Common myeloid progenitor, CD34-positive (primary cell): Measurements from ENCODE around the gene TSPAN33.

Experiments
- CTCF ChIA-PET: fragments of 350-600 bp; sonication (Branson Sonifier 250); formaldehyde crosslinking; loops from one replicate; lab custom pipeline; 2021; ENCODE audit warnings: antibody characterized with exemption; lab: Charles Lee
- POLR2A ChIA-PET: fragments of 350-600 bp; sonication (Branson Sonifier 250); formaldehyde crosslinking; loops from one replicate; lab custom pipeline; 2021; ENCODE audit warnings: antibody characterized with exemption; lab: Charles Lee
- DNase-seq, 3 donors: peaks; one replicate each; pipeline versions ENCODE4 v3.0.0 to v3.0.0-alpha.2; 2013
- H3K27ac ChIP-seq, 2 experiments: 1 replicate in 1 of 2; 2 replicates in 1 of 2; pipeline ENCODE4 v1.7.0; 2013; ENCODE audit warnings: inconsistent platforms in 2 of 2, low read length in 2 of 2, mild to moderate bottlenecking in 2 of 2, low read depth in 1 of 2, moderate library complexity in 1 of 2; ENCODE audit not compliant: severe bottlenecking in 2 of 2, insufficient read depth in 1 of 2, poor library complexity in 1 of 2
- H3K27me3 ChIP-seq, 5 experiments: replicated peaks in 2 of 5; 1 replicate in 3 of 5; 2 replicates in 2 of 5; pipeline versions ENCODE4 v1.6.1 to v1.7.0; 2013; ENCODE audit warnings: low read length in 4 of 5, mild to moderate bottlenecking in 2 of 5, moderate library complexity in 2 of 5, inconsistent platforms in 1 of 5; ENCODE audit not compliant: insufficient read depth in 5 of 5, control insufficient read depth in 4 of 5
- H3K36me3 ChIP-seq, 4 experiments: 1 replicate in 2 of 4; 2 replicates in 2 of 4; pipeline versions ENCODE4 v1.6.1 to v1.7.0; 2013; ENCODE audit warnings: low read length in 3 of 4, control low read depth in 1 of 4, mild to moderate bottlenecking in 1 of 4; ENCODE audit not compliant: control insufficient read depth in 4 of 4, insufficient read depth in 4 of 4
- H3K4me1 ChIP-seq, 4 experiments: 1 replicate in 3 of 4; 2 replicates in 1 of 4; pipeline versions ENCODE4 v1.6.1 to v1.7.1; 2013; ENCODE audit warnings: low read length in 3 of 4, mild to moderate bottlenecking in 3 of 4, control low read depth in 1 of 4, inconsistent platforms in 1 of 4, moderate library complexity in 1 of 4; ENCODE audit not compliant: control insufficient read depth in 4 of 4, insufficient read depth in 4 of 4; ENCODE audit errors: control extremely low read depth in 1 of 4
- H3K4me3 ChIP-seq, 7 experiments: 1 replicate in 4 of 7; 2 replicates in 3 of 7; pipeline versions ENCODE4 v1.5.1 to v1.7.0; 2013; ENCODE audit warnings: mild to moderate bottlenecking in 7 of 7, low read length in 6 of 7, moderate library complexity in 6 of 7, inconsistent platforms in 2 of 7, low read depth in 2 of 7, control low read depth in 1 of 7; ENCODE audit not compliant: insufficient read depth in 4 of 7, control insufficient read depth in 1 of 7; ENCODE audit errors: extremely low read depth in 1 of 7
- H3K9me3 ChIP-seq, 5 experiments: 1 replicate in 4 of 5; 2 replicates in 1 of 5; pipeline versions ENCODE4 v1.6.1 to v1.7.1; 2013; ENCODE audit warnings: low read length in 4 of 5, mild to moderate bottlenecking in 2 of 5, inconsistent platforms in 1 of 5, low read depth in 1 of 5, moderate library complexity in 1 of 5; ENCODE audit not compliant: control insufficient read depth in 4 of 5, insufficient read depth in 2 of 5; ENCODE audit errors: control extremely low read depth in 1 of 5
- WGBS: methylation state at CpG from one replicate; pipeline ENCODE4 v1.1.5; 2013; ENCODE audit not compliant: insufficient coverage; 5-methylcytosine and 5-hydroxymethylcytosine counted together

The TSPAN33 gene

DNA sequence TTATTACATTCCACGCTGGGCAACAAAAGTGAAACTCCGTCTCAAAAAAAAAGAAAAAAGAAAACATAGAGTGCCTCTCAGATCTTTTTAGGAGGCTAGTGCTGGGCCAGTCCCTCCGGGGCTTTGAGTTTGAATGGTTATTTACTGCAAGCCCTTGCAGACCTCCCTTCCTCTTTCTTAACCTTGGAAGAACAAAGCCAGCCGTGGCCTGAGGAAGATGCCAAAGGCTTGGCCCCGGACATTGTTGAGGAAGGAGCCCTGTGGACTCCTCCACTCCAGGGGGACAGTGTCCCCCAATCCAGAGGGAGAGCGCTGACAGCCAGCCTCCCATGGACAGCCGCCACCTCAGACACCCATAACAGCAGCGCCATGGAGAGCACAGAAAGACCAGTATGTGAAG, 5.0 kb downstream of the TSPAN33 start:
- ChIA-PET CTCF (interaction anchor here (1.2 to 2.9 kb wide), 6 partner anchors 15 to 60 kb away, joined by 5 to 23 read pairs (median 5); no protein-coding TSS in a partner anchor), POLR2A (interaction anchor here (1.5 kb wide), 1 partner anchor 28 kb away, joined by 4 read pairs; no protein-coding TSS in a partner anchor)
- DNase-seq: peak in 2 of 3 donors; percentile 67 to 68
- H3K4me3 ChIP-seq: peak overlapping the region in 2 of 7 experiments; percentile 8 to 33
- WGBS: 47% methylated on average over 4 of the region's 8 CpGs
- H3K9me3 ChIP-seq: no peaks in the 10 kb centered on the region
- peaks cover 0 to 5% (median 0%) of the 10 kb centered on the region in 4 experiments for H3K36me3 ChIP-seq
- peaks cover 0 to 66% (median 52%) of the 10 kb centered on the region in 4 experiments for H3K4me1 ChIP-seq
- H3K27me3 ChIP-seq: no peaks in the 10 kb centered on the region
- H3K27ac ChIP-seq: peak overlapping the region in 1 of 2 experiments; percentile 15

DNA sequence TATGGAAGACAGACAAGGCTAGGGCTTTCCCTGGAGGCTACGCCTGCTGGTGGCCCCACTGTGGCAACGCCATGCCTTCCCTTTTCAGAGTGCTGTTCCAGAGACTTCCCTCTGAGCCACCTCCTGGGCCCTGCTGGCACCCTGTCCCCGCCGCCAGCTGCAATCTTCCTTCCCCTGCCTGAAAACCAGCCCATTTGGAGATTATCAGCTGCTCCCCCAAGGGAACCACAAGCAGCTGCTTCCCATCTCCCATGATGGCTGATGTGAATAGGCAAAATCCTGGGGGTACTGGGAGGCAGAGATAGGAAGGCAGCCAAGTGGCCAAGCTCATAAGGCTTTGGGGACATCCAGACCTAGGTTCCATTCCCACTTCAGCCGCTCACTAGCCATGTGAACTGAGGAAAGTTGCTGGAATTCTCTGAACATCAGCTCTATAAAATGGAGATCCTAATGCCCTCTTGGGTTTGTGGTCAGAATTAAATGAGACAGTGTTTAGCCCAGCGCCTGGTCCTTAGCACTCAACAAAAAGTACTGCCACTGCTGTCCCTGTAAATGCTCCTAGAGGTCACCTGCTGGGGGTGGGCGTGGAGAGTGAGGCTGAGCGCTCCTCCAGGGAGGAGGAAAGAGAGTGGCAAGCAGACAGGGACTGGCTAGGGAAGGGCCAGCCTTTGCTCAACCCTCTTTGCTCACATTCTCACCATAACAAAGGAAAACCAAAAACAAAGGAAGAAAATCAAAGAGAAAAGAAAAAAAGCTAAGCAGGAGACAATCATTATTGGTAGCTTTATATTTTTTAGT, 5.9 kb downstream of the TSPAN33 start:
- ChIA-PET CTCF (interaction anchor here (0.7 to 2.9 kb wide), 9 partner anchors 14 to 68 kb away, joined by 3 to 23 read pairs (median 5); no protein-coding TSS in a partner anchor), POLR2A (interaction anchor here (1.5 kb wide), 1 partner anchor 28 kb away, joined by 4 read pairs; no protein-coding TSS in a partner anchor)
- no peaks in the 10 kb centered on the region for H3K9me3 ChIP-seq

DNA sequence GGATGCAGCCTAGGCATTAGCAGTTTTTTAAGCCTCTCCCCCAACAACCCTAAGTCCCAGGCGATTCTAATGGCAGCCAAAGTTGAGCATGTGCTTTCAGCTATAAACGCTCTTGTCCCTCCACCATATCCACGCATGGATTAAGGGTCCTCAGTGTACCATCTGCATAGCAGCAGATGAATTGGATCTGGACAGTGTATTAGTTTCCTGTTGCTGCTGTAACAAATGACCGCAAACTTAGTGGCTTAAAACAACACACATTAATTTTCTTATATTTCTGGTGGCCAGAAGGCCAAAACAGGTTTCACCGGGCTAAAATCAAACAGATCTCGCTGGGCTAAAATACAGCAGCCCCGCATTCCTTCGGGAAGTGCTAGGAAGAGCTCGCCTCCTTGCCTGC, 13.1 kb downstream of the TSPAN33 start:
- Histone ChIP-seq H3K4me3 (no peak overlapping the region), H3K36me3 (peaks cover 0 to 6% (median 3%) of the 10 kb centered on the region in 4 experiments), H3K27ac (no peak overlapping the region), H3K9me3 (no peaks in the 10 kb centered on the region), H3K27me3 (no peaks in the 10 kb centered on the region), H3K4me1 (peaks cover 0 to 3% (median 0%) of the 10 kb centered on the region in 4 experiments)
- CTCF ChIA-PET: interaction anchor here (0.8 to 14.5 kb wide), 3 partner anchors 9 to 51 kb away, joined by 3 to 170 read pairs (median 4); no protein-coding TSS in a partner anchor
- DNase-seq: no peak
- 100% methylated on average over 9 of the region's 9 CpGs for WGBS
- POLR2A ChIA-PET: no interaction called here

More for the DNA sequence above, 5.9 kb downstream of the TSPAN33 start:
- H3K36me3 ChIP-seq: peaks cover 0 to 5% (median 0%) of the 10 kb centered on the region in 4 experiments
- H3K27me3 ChIP-seq: no peaks in the 10 kb centered on the region
- peaks cover 0 to 61% (median 48%) of the 10 kb centered on the region in 4 experiments for H3K4me1 ChIP-seq
- peak overlapping the region in 1 of 2 experiments; percentile 46 for H3K27ac ChIP-seq
- 3% methylated on average over 5 of the region's 8 CpGs for WGBS
- DNase-seq: peak; percentile 90 to 97 (median 96)
- peak overlapping the region in 1 of 7 experiments; percentile 33 for H3K4me3 ChIP-seq

DNA sequence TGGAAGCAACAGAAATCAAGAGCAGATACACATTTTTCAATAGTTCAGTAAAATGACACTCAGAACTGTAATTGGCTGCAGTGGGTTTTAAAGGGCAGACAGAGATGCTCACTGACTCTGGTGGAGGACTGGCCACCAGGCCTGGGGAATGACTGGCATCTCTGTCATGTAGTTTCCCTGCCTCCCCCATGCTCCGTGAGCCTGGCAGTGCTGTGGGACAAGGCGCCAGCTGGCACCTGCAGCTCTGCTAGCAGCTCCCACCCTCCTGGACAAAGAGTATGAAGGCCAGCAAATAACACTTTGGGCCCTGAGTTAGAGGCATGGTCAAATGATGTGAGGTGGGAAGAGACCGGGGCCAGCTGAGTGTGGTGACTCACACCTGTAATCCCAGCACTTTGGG, 15.0 kb downstream of the TSPAN33 start:
- CTCF ChIA-PET: interaction anchor here (0.7 to 14.5 kb wide), 7 partner anchors 10 to 138 kb away, joined by 3 to 170 read pairs (median 4); no protein-coding TSS in a partner anchor
- 100% methylated on average over 1 of the region's 3 CpGs for WGBS
- H3K9me3 ChIP-seq: no peaks in the 10 kb centered on the region
- H3K4me1 ChIP-seq: peaks cover 0 to 3% (median 0%) of the 10 kb centered on the region in 4 experiments
- H3K27ac ChIP-seq: no peak overlapping the region
- POLR2A ChIA-PET: no interaction called here
- DNase-seq: no peak
- H3K4me3 ChIP-seq: no peak overlapping the region
- no peaks in the 10 kb centered on the region for H3K27me3 ChIP-seq
- peaks cover 0 to 10% (median 7%) of the 10 kb centered on the region in 4 experiments for H3K36me3 ChIP-seq

DNA sequence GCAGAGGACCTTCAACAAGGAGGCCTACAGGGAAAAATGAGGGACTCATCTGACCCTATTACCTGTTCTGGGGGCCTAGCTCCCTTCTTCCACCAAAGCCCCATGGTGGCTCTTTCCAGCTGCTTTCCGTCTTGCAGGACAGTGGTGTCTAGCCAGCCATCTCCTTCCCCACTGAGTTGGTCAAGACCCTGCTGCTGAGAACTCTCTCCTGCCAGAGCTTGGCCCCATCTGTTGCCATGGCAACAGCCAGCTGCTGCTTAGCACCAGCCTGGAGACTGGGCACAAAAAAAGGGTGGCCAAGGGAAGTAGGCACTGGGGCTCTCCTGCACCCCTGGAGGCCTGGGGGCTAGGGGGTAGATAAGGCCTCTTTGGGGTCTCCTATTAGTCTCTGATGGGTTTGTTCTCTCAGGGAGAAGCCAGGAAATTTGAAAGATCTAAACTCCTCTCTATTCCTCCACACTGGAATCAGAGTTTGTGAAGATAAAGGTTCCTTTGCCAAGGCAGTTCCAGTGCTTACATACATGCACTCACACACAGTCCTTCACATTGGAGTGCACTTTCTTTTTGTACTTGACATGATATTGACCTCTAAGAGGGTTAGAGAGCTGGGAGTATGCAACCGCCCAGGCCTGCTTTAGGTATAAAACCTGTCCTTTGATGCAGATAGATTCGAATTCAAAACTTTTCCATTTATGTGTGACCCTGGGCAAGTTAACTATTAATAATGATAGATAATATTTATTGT, 15.8 kb downstream of the TSPAN33 start:
- Histone ChIP-seq H3K27ac (no peak overlapping the region), H3K4me1 (peaks cover 0 to 3% (median 0%) of the 10 kb centered on the region in 4 experiments), H3K27me3 (no peaks in the 10 kb centered on the region), H3K4me3 (no peak overlapping the region), H3K36me3 (peaks cover 0 to 14% (median 9%) of the 10 kb centered on the region in 4 experiments), H3K9me3 (no peaks in the 10 kb centered on the region)
- POLR2A ChIA-PET: no interaction called here
- CTCF ChIA-PET: interaction anchor here (0.6 to 14.5 kb wide), 7 partner anchors 9 to 161 kb away, joined by 3 to 170 read pairs (median 4); no protein-coding TSS in a partner anchor
- no peak for DNase-seq
- 92% methylated on average over 2 of the region's 3 CpGs for whole genome bisulfite sequencing

DNA sequence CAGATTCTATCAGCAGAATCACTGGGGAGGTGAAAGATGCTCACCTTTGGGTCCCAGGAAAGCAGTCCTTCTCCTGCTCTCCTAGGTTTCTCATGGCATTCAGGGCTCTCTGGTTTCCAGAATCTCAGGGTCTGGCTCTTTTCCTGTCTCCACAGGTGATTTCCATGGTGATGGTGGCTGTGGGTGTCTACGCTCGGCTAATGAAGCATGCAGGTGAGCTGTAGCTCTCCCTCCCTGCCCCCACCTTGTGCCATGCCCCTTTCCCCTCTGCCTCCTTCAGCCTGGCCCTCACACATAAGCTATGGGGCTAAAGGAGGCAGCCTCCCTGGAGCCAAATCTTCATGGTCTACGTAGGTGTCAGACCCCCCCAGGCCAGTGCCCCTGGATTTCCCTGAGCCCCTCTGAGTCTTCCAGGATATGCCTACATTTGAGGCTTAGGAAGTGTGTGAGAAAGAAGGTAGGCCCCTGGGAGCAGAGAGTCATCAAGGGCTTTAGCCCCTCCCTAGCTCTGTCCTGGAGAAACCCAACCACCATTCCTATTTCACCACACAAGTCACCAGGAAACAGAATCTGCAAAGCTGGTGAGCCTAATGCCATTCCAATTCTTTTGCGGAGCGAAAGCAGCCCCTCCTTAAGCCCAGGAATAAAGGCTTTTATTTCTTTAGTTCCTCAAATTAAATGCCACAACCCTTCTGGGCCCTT, 17.2 kb downstream of the TSPAN33 start:
- Histone ChIP-seq H3K4me3 (no peak overlapping the region), H3K27ac (no peak overlapping the region), H3K27me3 (no peaks in the 10 kb centered on the region), H3K9me3 (no peaks in the 10 kb centered on the region), H3K4me1 (peaks cover 0 to 3% (median 0%) of the 10 kb centered on the region in 4 experiments), H3K36me3 (peaks cover 0 to 21% (median 11%) of the 10 kb centered on the region in 4 experiments)
- no peak for DNase-seq
- ChIA-PET POLR2A (no interaction called here), CTCF (interaction anchor here (1.4 to 14.5 kb wide), 3 partner anchors 11 to 70 kb away, joined by 3 to 170 read pairs (median 3); no protein-coding TSS in a partner anchor)
- WGBS: 81% methylated on average over 5 of the region's 5 CpGs
